Measurements from ENCODE around the gene IDH2.

DNA sequence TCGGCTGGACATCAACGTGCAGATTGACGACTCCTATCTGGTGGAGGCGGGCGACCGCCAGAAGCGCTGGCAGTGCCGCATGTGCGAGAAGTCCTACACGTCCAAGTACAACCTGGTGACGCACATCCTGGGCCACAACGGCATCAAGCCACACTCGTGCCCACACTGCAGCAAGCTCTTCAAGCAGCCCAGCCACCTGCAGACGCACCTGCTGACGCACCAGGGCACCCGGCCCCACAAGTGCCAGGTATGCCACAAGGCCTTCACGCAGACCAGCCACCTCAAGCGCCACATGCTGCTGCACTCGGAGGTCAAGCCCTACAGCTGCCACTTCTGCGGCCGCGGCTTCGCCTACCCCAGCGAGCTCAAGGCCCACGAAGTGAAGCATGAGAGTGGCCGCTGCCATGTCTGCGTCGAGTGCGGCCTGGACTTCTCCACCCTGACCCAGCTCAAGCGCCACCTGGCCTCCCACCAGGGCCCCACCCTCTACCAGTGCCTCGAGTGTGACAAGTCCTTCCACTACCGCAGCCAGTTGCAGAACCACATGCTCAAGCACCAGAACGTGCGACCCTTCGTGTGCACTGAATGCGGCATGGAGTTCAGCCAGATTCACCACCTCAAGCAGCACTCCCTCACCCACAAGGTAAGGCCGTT, 34.2 kb downstream of the IDH2 start:
- no peak for TF ChIP-seq EZH2 (IDR thresholded peaks at IDR 0.05; ENCODE audit: low read length, unreplicated experiment)
- no peak for TF ChIP-seq CTCF (conservative IDR thresholded peaks at IDR 0.05; ENCODE audit: low read depth, low read length)
- TF ChIP-seq EZH2phosphoT487 (IDR thresholded peaks at IDR 0.05; ENCODE audit: borderline replicate concordance, low read length): no peak
